Glutamatergic neuron (in vitro differentiated cells): ENCODE data around the gene EIF2S1. TPM values are rescaled to one million over a fixed set of nuclear protein-coding genes. Genes with fewer than 3 reads are reported as not detected.

Experiments
- DNase-seq: peaks from one replicate; pipeline ENCODE4 v3.0.0; 2022
- H3K27ac Mint-ChIP-seq: one replicate; pipeline ENCODE4 v1.8.0; 2020; ENCODE audit warnings: mild to moderate bottlenecking, mixed read lengths, inconsistent platforms; ENCODE audit not compliant: unreplicated experiment
- H3K27me3 Mint-ChIP-seq: one replicate; pipeline ENCODE4 v1.8.0; 2020; ENCODE audit warnings: mild to moderate bottlenecking, moderate library complexity, mixed read lengths, inconsistent platforms; ENCODE audit not compliant: unreplicated experiment
- H3K36me3 Mint-ChIP-seq: one replicate; pipeline ENCODE4 v1.8.0; 2020; ENCODE audit warnings: mild to moderate bottlenecking, mixed read lengths, inconsistent platforms; ENCODE audit not compliant: unreplicated experiment
- H3K4me1 Mint-ChIP-seq: one replicate; pipeline ENCODE4 v1.8.0; 2020; ENCODE audit warnings: mild to moderate bottlenecking, low read depth, mixed read lengths, inconsistent platforms; ENCODE audit not compliant: unreplicated experiment
- H3K4me3 Mint-ChIP-seq: one replicate; pipeline ENCODE4 v1.8.0; 2020; ENCODE audit warnings: mild to moderate bottlenecking, mixed read lengths, inconsistent platforms; ENCODE audit not compliant: unreplicated experiment
- H3K9me3 Mint-ChIP-seq: one replicate; pipeline ENCODE4 v1.8.0; 2020; ENCODE audit warnings: mild to moderate bottlenecking, moderate library complexity, mixed read lengths, inconsistent platforms; ENCODE audit not compliant: unreplicated experiment
- total RNA-seq: library from RNA; stranded (reverse); fragmentation: NEBNext Ultra II Directional; extraction: Animal tissue kit (Norgen Biotek cat#: 25700); gene quantifications from one replicate; pipeline ENCODE4 v1.2.1, GENCODE V29; 2021; ENCODE audit not compliant: unreplicated experiment
- TF ChIP-seq, protein P1 (sequence below): fragments of 200-600 bp; sonication (generic); IDR thresholded peaks from one replicate; pipeline ENCODE4 v1.5.0; 2021; ENCODE audit not compliant: partially characterized antibody, unreplicated experiment

The EIF2S1 gene
- total RNA-seq, 1 donor from 2014 or later, result 68.2 TPM

DNA sequence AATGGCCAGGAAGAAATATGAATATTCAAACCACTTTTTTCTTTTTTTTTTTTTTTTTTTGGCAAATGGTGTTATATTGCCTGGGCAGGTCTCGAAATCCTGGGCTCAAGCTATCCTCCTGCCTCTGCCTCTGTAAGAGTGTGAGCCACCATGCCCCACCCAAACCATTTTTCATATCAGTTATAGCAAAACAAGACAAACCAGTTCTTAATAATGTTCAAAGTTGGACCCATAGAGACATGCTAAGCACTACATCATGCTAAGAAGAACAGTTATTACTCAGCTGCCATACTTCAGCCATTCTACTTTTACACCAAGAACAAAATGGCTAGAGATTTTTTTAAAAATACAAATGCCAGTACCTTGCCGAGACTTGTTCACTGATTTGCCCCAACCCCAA is 25.5 kb downstream of the EIF2S1 start:
- no peaks in the 10 kb centered on the region for H3K9me3 Mint-ChIP-seq
- TF ChIP-seq, protein P1, sequence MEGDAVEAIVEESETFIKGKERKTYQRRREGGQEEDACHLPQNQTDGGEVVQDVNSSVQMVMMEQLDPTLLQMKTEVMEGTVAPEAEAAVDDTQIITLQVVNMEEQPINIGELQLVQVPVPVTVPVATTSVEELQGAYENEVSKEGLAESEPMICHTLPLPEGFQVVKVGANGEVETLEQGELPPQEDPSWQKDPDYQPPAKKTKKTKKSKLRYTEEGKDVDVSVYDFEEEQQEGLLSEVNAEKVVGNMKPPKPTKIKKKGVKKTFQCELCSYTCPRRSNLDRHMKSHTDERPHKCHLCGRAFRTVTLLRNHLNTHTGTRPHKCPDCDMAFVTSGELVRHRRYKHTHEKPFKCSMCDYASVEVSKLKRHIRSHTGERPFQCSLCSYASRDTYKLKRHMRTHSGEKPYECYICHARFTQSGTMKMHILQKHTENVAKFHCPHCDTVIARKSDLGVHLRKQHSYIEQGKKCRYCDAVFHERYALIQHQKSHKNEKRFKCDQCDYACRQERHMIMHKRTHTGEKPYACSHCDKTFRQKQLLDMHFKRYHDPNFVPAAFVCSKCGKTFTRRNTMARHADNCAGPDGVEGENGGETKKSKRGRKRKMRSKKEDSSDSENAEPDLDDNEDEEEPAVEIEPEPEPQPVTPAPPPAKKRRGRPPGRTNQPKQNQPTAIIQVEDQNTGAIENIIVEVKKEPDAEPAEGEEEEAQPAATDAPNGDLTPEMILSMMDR, result no peak
- no peak overlapping the region for H3K4me3 Mint-ChIP-seq
- no peaks in the 10 kb centered on the region for H3K27me3 Mint-ChIP-seq
- no peak overlapping the region for H3K27ac Mint-ChIP-seq
- H3K36me3 Mint-ChIP-seq, result no peaks in the 10 kb centered on the region
- peaks cover under 1% of the 10 kb centered on the region for H3K4me1 Mint-ChIP-seq
- DNase-seq, result no peak

DNA sequence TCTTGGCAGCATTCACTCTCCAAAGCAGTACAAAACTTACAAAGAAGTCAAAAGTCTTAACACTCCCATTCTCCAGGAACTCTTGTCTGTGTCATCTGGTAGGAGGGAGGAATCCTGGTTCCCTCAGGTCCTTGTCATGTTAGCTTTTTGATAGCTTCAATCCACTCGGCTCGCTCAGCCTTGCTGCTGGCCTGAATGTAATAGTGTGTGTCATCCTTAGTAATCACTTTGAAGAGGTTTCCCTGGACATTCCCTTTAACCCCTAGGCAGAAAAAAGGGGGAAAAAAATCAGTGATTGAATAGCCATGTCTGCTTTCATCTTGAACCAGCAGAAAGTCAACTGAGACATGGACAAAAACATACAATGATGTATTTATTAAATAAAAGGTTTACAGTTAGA is 27.1 kb downstream of the EIF2S1 start:
- Mint-ChIP-seq H3K4me1 (peaks cover 2% of the 10 kb centered on the region), H3K36me3 (no peaks in the 10 kb centered on the region), H3K9me3 (no peaks in the 10 kb centered on the region), H3K27ac (no peak overlapping the region), H3K4me3 (no peak overlapping the region), H3K27me3 (no peaks in the 10 kb centered on the region)
- DNase-seq, result no peak
- TF ChIP-seq, protein P1, result no peak

DNA sequence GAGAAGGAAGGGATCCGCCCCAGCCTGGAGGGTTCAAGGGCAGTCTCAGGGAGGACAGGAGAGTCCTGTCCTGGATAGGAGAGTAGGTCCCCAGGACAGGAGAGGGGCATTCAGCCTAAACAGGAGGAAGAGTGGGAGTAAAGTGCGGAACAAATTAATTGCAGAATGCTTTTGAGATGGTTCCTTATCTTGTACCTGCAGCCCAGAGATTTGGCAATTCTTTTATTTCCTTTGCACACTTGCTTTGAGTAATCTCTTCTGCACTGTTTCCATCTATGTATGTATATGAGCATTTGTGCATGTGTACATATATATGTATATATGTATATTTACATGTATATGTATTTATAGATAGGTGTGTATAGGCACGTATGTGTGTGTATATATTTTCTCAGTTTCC is 29.1 kb downstream of the EIF2S1 start:
- H3K4me3 Mint-ChIP-seq, result no peak overlapping the region
- H3K36me3 Mint-ChIP-seq, result no peaks in the 10 kb centered on the region
- DNase-seq, result no peak
- no peak overlapping the region for H3K27ac Mint-ChIP-seq
- no peaks in the 10 kb centered on the region for H3K27me3 Mint-ChIP-seq
- H3K4me1 Mint-ChIP-seq, result peaks cover 2% of the 10 kb centered on the region
- H3K9me3 Mint-ChIP-seq, result no peaks in the 10 kb centered on the region
- TF ChIP-seq, protein P1, result no peak

DNA sequence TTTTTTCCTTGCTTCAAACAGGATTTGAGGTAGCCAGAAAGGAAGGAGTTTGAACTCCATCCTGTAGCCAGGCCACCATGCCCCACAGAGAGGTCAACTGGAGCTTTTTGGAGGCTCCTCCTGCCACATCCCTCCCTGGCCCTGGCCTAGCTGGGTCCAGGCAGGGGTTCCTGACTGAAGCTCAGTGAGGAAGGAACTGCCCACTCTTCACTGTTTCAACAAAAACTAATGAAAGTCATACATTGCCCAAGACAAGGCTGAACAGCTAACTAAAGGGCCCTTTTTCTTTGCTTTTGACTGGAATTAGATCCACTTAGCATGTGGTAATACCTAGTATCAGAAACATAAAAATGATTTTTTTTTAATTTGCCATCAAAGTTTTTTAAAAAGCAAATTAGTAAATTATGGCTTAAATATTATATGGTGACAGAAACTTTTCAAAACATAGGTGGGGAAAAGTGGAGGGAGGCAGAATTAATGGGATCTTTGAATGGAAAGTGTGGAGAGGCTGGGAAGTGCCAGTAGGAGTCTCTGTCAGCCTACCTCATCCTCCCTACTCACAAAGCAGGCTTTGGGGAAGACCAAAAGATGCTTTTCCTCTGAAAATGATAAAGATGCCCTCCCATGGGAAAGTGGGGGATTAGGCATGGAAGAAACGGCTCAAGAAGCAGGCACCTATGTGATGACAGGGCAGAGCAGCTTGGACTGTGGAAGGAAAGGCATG is 29.8 kb downstream of the EIF2S1 start:
- Mint-ChIP-seq H3K27ac (no peak overlapping the region), H3K4me3 (no peak overlapping the region), H3K27me3 (no peaks in the 10 kb centered on the region), H3K9me3 (no peaks in the 10 kb centered on the region), H3K4me1 (peaks cover 2% of the 10 kb centered on the region), H3K36me3 (no peaks in the 10 kb centered on the region)
- TF ChIP-seq, protein P1, result no peak
- DNase-seq, result no peak

GRCh38 chr14:67391268-67391667 is 31.1 kb downstream of the EIF2S1 start:
- Mint-ChIP-seq H3K36me3 (no peaks in the 10 kb centered on the region), H3K27me3 (no peaks in the 10 kb centered on the region), H3K27ac (no peak overlapping the region), H3K4me1 (peaks cover 2% of the 10 kb centered on the region), H3K4me3 (no peak overlapping the region), H3K9me3 (no peaks in the 10 kb centered on the region)
- TF ChIP-seq, protein P1, result no peak
- no peak for DNase-seq
